HG02623 (cell line): Measurements from ENCODE around the gene CEMIP.
"Not testable (repeated sequence)": the region's sequence is repeated elsewhere in the genome, so short reads cannot be mapped to it uniquely, and the experiment has no call there.

Source experiments
- ATAC-seq: cut with Tn5 transposase; IDR thresholded peaks from one replicate; pipeline ENCODE4 v1.9.1; 2021; ENCODE audit warnings: moderate library complexity; ENCODE audit not compliant: unreplicated experiment

The CEMIP gene

DNA sequence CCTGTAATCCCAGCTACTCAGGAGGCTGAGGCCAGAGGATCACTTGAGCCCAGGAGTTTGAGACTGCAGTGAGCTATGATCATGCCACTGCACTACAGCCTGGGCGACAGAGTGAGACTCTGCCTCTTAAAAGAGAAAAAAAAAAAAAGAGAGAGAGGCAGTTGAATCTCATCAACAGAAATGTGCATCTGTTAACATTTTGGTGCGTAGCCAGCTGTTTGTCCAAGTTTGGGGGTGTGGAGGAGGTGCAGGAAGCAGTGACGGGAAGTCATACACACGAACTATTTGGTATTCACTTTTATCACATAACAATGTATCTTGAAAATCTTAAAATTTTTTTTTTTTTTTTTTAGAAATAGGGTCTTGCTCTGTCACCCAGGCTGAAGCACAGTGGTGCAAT lies 18.2 kb upstream of the CEMIP start:
- ATAC-seq = no peak

DNA sequence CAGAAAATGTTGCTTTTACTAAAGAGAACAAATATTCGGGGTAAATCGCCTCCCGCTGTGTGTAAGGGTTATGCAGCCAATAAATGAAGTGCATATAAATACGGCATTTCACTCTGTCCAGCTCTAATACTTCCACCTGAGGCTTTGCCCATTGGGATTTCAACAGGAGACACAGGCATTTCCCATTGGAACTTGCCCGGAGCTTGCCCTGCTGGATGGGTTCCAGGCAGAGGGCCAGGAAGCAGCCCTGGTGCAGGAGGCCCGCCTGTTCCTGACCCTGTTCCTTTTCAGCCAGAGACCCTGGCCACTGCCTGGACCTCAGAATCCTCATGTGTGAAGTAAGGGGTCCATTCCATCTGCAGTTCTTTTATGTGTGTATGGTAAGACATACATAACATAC lies 17.4 kb upstream of the CEMIP start:
- ATAC-seq = no peak

DNA sequence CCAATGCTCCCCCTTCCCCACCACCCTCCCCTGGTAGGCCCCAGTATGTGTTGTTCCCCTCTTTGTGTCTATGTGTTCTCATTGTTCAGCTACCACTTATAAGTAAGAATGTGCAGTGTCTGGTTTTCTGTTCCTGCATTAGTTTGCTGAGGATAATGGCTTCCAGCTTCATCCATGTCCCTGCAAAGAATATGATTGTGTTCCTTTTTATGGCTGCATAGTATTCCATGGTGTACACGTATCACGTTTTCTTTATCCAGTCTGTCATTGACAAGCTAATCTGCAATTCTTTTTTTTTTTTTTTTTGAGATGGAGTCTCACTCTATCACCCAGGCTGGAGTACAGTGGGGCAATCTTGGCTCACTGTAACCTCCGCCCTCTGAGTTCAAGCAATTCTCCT lies 15.9 kb upstream of the CEMIP start:
- ATAC-seq = not testable (repeated sequence)

DNA sequence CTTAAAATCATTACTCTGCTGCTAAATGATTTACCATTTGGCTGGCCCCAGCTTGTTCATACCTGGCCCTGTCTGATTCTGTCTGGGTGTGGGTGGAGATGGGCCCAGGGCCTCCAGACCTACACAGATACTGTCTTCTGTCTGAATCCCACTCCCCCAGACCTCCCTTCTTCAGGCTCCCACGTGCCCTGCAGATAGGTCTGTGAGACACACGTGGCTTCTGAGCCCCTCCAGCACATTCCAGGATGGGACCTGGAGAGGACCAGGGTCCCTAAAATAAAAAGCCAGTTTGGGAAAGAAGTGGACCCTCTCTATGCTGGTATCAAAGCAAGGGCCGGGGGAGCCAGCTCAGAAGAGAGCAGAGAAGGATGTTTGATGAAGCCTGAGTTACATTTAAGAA lies 14.6 kb upstream of the CEMIP start:
- ATAC-seq = no peak

DNA sequence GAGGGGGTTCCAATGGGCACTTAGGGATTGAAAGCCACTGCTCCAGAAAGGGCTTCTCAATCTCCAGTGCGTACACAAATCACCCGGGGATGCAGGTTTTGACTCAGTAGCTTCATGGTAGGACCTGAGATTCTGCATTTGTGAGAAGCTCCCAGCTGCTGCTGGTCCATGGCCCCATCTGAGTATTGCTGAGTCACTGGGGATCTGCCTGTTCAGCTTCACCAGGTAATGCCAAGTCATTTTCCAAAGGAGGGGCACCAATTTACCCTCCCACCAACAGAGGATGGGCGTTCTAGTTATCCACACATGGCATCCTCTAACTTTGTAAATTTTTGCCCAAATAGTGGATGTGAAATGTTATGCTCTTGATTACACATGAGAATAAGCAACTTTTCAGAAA lies 12.9 kb upstream of the CEMIP start:
- no peak for ATAC-seq

DNA sequence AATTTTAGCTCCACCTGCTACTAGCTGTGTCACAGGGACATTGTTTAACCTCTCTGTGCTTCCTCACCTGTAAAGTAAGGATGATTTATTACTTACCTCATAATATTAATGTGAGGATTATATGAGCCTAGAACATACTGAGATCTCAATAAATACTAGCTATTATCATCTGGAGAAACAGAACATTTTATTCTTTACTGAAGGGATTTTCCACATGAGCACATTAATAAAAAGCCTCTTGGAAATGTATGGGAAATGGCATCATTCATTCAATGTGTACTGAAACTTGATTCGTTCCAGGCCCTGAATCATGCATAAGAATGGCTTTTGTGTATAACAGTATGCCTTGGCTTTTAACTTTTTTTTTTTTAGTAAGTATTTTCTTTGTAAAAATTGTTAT lies 11.0 kb upstream of the CEMIP start:
- ATAC-seq = no peak

DNA sequence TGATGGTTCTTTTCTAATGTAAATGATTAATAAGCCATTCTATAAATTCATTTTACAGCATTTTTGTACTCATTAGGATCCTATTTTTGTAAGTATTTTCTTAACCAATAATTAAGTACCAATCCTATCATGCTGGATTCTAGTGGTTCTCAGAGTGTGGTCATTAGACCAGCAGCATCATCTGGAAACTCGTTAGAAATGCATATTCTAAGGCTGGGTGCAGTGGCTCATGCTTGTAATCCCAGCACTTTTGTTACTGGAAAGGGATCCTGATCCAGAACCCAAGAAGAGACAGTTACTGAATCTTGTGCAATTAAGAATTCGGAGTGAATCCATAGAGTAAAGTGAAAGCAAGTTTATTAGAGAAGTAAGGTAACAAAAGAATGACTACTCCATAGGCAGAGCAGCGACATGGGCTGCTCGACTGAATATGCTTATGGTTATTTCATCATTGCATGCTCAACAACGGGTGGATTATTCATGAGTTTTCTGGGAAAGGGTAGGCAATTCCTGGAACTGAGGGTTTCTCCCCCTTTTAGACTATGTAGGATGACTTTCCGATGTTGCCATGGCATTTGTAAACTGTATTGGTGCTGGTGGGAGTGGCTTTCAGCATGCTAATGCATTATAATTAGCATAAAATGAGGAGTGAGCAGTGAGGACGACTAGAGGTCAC lies 9.9 kb upstream of the CEMIP start:
- no peak for ATAC-seq

DNA sequence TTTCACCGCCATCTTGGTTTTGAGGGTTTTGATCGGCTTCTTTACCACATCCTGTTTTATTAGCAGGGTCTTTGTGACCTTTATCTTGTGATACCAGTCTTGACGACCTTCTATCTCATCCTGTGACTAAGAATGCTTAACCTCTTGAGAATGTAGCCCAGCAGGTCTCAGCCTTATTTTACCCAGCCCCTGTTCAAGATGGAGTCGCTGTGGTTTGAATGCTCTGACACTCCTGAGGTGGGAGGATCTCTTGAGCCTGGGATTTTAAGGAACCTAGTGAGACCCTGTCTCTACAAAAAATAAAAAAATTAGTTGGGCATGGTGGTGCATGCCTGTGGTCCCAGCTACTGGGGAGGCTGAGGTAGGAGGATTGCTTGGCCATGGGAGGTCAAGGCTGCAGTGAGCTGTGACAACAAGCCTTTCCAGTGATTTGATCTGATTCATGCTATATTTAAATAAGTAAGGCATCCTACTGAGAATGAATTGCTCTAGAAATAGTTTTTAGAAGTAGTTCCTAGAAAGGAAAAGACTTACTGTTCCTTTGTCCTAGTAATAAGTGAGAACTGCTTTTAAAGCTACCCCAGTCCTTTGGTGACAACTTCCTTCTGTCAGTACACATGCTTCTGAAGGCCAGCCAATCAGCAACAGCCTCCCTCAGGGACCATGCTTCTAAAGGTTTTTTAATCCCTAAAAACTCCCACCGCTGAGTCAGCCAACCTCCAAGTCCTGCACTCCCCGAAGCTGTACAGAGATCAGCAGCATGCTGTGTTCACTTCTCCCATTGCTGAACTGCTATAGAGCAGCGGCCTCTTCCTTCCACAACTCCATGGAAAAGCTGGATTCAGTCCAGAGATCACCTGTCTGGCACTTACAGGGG lies 9.1 kb upstream of the CEMIP start:
- no peak for ATAC-seq

DNA sequence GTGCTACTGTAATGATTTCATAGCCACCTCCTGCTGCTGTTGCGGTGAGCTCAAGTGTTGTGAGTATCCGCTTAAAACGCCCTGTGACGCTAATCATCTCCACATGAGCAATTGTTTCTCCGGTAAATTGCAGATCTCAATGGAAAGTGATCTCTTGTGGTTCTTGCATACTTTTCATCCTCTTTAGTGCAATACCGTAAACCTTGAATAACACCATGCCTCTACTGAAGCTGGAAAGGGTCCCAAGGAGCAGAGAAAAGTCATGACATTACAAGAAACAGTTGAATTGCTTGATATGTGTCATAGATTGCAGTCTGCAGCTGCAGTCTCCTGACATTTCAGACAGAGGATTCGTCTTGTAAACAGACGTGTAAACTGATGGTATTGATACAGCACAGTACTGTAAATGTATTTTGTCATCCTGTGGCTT lies 6.0 kb upstream of the CEMIP start:
- ATAC-seq = no peak

DNA sequence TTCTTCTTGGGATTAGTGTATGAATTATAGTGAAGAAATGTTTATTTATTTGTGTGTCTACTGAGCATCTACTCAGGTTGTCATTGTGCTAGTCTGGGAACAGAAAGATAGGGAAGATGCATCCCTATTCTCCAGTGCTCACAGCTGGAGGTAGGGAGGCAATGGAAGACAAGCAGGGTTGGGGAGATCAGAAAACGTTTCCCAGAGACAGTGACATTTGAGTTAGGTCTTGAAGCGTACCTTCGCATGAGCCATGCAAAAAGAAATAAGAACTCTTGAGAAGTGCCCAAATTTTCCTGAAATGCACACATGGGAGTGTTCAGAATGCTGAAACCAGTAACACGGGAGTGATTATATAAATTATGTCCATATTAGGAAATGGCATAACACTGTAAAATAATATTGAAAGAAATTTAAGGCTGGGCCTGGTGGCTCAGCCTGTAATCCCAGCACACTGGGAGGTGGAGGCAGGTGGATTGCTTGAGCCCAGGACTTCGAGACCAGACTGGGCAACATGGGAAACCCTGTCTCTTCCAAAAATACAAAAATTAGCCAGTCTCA lies 5.3 kb upstream of the CEMIP start:
- ATAC-seq = no peak

DNA sequence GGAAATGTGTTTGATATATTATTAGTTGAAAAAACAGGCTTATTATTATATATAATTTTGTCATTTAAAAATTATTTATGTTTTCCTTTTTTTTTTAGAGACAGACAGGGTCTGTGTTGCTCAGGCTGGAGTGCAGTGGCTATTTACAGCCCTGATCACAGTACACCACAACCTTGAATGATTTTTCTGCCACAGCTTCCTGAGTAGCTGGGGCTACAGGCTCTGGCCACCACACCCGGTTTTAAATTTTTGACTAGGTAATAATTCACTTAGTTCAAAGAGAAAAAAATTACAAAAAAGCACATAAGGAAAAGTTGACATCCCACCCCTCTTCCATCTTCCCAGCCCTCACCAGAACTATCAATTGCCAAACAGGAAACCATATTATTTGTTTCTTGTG lies 4.7 kb upstream of the CEMIP start:
- ATAC-seq = no peak

DNA sequence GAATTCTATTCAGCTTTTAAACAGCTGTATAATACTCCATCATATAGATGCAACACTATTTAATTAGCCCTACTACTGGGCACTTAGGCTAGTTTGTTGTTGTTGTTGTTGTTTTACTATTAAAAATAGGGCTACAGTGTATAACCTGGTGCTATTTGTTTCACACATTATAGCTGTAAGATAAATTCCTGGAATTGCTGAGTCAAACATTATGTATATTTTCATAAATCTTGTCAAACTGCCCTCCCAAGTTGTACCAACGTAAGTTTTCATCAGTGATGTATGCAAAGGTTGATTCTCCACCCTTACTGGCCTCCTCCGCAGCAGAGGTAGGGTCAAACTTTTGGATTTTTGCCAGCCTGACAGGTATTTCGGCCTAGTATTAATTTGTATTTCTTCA lies 3.8 kb upstream of the CEMIP start:
- ATAC-seq = no peak

DNA sequence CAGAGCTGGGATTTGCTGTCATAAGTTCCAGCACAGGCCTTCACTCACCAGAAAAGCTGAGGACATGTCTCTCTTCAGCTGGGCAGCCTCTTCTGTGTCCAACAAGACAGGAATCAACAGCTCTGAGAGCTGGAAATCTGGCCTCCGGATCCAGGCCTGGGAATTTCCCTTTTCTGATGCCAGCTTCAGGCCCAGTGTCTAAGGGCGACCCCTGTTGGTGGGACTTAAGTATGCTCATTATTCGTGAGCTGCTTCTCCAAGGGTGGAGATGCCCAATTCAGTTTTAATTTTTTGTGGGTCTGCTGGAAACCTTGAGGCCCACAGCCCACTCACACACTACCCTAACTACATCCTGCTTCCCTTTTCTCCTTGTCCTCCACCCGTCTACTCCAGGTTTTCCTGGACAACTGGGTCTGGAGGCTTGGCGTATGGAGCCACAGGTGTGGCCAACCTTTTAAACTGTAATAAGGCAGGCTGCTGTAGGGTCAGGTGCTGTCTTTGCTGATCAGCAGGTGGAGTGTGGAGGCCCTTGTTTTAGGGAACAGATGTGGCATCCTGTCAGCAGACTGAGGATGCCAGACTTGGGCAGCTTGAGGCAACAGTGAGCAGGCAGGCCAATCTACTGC lies 2.6 kb upstream of the CEMIP start:
- no peak for ATAC-seq

DNA sequence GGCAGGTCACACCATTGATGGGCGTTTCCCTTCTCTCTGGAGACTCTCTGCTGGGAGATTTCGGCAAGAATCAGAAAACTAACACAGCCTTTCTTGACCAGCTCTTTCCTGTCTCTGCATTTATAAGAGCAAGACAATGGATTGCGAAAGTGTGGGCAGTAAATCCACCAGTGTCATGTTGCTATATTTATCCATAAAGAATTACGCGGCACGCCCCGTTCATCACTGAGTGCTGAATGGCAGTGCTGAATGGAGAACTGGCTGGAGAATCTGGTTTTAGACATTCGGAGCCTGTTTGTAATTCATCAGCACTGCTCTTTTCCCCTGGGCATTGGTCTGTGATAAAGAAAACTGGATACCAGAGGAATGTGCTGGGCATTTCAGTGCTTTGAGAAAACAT lies 2.0 kb upstream of the CEMIP start:
- no peak for ATAC-seq

DNA sequence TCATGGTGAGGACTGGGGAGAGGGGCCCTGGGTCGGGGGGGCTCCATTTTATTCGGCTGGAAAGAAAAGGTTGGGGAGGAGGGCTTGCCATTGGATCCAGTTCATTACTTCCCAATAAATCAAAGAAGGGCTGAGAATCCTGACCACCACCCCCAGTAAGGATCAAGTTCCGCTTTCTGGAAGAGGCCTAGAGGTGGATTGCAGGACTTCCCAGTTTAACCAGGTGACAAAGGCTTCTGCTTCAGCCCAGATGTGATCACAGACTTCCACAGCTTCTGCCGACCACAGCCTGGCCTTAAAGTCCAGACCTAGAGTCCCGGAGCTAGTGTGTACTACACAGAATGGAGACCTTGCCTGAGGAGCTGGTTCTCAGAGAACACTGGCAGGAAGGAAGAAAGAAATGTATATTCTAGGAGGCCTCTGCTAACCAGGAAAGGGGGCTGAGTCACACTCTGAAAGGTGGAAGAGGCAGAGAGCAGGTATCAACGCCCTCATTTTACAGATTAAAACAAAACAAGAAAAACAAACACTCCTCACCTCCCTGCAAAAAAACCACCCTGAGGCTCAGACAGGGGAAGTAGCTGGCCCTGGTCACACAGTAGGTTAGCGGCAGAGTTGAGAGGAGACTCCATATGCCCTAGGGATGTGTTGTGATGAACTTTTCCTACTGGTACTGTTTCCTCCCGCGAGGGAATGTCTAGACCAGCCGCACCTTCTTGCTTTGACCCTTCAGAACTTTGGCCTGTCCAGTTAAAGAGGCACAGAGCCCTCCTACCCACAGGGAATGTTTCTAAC lies 1.1 kb upstream of the CEMIP start:
- ATAC-seq = no peak

DNA sequence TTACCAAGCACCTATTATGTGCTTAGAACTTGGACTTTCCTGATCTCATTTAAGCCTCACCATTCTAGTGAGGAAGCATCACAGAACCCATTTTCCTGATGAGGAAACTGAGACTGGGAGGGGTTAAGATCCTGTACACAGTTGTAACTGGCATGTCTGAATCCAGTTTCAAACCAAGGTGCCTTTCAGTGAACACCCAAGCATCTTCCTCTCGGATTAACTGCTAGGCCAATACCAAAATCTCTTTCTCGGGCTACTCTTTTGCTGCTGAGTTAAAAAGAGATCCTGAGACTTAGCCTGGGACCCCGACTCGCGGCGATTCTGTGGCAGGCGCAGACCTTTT lies 578 bp upstream of the CEMIP start:
- no peak for ATAC-seq

DNA sequence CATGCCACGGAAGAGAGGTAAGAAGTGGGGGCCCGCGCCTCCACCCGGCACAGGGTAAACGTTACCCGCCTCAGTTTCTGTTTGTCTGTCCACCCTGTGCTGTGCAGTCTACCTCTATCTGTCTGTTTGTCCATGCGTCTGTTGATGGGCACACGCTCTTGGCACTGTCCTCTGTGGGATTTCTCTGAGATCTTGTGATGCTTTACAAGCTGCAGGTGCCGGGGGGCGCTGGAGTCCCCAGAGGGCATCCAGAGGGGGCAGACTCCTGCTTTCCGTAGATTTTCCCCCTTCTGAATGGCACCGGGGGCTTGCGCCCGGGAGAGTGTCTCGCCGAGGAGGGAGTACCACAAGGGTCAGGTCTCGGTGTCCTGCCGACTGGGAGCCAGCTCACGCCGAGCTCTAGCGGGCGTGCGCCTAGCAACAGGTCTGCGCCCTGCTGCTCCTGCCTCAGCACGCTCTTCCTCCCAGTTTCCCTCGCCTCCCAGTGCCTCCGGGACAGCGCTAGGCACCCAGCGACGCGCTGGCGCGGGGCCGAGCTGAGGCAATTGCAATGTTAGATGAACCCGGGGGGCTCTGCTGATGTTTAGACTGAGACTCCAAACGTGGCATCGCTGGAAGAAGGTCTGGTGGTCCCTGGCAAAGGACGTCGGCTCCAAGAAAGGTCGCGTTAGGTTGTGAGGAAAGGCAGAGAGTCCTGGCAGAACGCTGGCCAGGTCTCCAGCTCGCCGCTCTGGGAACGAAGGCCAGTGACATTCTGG lies 667 bp downstream of the CEMIP start:
- no peak for ATAC-seq

DNA sequence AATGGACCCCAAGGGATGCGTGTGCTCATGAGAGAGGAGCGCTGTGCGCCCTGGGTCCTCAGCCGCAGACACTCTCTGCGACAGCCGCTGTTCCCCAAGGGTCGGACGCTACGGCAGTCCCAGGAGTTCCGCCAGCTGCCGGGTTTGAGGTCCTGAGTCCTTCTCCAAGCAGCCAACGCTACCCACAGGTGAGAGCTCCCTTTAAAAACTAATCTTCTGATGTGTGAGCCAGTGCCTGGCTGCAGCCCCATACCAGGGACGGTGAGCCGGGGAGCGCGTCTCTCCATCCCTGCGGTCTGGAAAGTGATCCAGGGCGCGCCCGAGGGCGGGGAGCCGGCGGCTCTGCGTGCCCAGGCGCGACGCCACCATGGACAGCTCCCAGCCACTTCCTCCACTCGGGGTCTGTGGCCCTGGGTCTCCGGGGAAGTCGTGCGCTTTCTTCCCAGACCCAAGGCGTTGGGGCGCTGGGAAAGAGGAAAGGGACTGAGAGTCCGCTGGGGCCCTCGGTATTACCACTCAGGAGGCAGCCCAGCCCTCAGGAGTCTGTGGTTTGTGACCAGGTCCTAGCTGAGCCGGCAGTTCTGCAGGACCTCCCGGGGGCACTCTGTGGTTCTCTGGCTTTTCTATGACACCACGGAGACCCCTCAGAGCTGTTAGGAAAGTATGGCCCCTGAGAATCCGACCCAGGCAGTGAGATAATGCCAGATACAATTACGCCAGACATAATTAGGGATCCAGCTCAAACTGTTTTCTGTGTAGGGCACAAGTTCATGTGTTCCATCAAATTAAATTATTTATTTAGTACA lies 1.4 kb downstream of the CEMIP start:
- ATAC-seq = no peak

DNA sequence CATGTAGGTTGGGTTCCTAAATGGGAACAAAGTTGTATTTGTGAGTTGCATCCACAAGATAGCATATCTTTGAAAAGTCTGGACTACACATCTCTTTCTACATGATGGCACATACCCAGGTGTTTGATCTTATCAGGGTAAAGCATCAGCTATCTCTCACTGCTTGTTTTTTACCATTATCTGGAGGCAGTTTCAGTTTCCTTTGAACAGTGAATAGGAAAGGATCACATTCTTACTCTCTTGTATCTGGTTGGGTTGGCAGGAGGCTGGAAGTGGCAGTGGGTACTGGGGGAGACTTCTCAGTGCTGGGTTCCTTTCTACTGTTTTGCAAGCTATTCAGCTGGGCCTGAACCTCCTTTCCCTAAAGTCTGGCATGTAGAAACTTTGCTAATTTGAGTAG lies 4.1 kb downstream of the CEMIP start:
- ATAC-seq = no peak

DNA sequence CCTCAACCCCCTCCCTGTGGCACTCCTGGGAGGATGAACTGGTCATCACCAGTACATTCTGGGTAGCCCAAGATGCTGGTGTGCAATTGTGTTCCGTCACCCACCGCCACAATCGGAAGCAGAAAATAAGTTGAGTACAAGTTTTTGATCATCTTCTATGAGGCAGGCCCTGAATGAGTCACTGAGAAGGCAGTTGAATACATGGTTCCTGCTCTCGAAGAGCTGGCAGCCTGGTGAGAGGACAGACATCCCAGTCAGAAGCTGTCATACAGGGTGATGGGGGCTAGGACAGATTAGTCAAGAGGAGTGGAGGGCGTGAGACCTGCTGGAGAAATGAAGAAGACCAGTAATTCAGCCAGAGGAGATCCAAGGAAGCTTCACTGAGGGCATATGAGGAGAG lies 6.2 kb downstream of the CEMIP start:
- no peak for ATAC-seq
